Keratinocyte (primary cell): ENCODE measurements around the gene ZPLD1. TPM values are rescaled to one million over a fixed set of nuclear protein-coding genes. Genes with fewer than 3 reads are reported as not detected.

Experiments used
- DNase-seq: peaks from one replicate; pipeline ENCODE4 v3.0.0-alpha.2; 2011; ENCODE audit warnings: low read depth, missing footprints, low spot score
- FAIRE-seq: peaks from 2 replicates; lab custom pipeline; 2011; peaks lifted over from hg19 to GRCh38; lab: Jason Lieb, UNC
- H2AFZ ChIP-seq: 2 replicates; pipeline ENCODE4 v1.6.0; 2012; ENCODE audit warnings: low read length, control low read depth, inconsistent platforms; ENCODE audit not compliant: control insufficient read depth
- H3K27ac ChIP-seq: 2 replicates; pipeline ENCODE4 v1.5.1; 2011; ENCODE audit warnings: low read length; ENCODE audit not compliant: control insufficient read depth, insufficient read depth
- H3K27me3 ChIP-seq: 3 replicates; pipeline ENCODE4 v1.6.0; 2011; ENCODE audit warnings: low read length; ENCODE audit not compliant: control insufficient read depth, insufficient read depth; ENCODE audit errors: extremely low read depth
- H3K36me3 ChIP-seq, 2 experiments: 2 replicates in 1 of 2; 3 replicates in 1 of 2; pipeline ENCODE4 v1.5.1; 2011; ENCODE audit warnings: low read length in 2 of 2, mild to moderate bottlenecking in 1 of 2; ENCODE audit not compliant: control insufficient read depth in 2 of 2, insufficient read depth in 2 of 2; ENCODE audit errors: extremely low read depth in 1 of 2
- H3K4me1 ChIP-seq: 3 replicates; pipeline ENCODE4 v1.5.1; 2011; ENCODE audit warnings: low read length; ENCODE audit not compliant: control insufficient read depth, insufficient read depth; ENCODE audit errors: extremely low read depth
- H3K4me2 ChIP-seq: 3 replicates; pipeline ENCODE4 v1.6.0; 2011; ENCODE audit warnings: low read depth, low read length; ENCODE audit not compliant: control insufficient read depth, insufficient read depth; ENCODE audit errors: extremely low read depth
- H3K4me3 ChIP-seq, 3 experiments: fragments of 200-600 bp in 1 of 3; sonication (generic) in 1 of 3; 2 replicates in 2 of 3; 3 replicates in 1 of 3; pipeline ENCODE4 v1.5.1; 2011 to 2016; ENCODE audit warnings: low read length in 3 of 3, mild to moderate bottlenecking in 3 of 3, control low read depth in 2 of 3, inconsistent platforms in 1 of 3, low read depth in 1 of 3, mixed read lengths in 1 of 3, mixed run types in 1 of 3, moderate library complexity in 1 of 3; ENCODE audit not compliant: control insufficient read depth in 2 of 3, insufficient read depth in 2 of 3; ENCODE audit errors: extremely low read depth in 1 of 3
- H3K79me2 ChIP-seq: 2 replicates; pipeline ENCODE4 v1.6.0; 2012; ENCODE audit warnings: low read length; ENCODE audit not compliant: control insufficient read depth, insufficient read depth
- H3K9ac ChIP-seq: 3 replicates; pipeline ENCODE4 v1.6.0; 2011; ENCODE audit warnings: low read length; ENCODE audit not compliant: control insufficient read depth, insufficient read depth; ENCODE audit errors: extremely low read depth
- H3K9me1 ChIP-seq: 3 replicates; pipeline ENCODE4 v1.6.0; 2011; ENCODE audit warnings: low read length; ENCODE audit not compliant: control insufficient read depth, insufficient read depth; ENCODE audit errors: extremely low read depth
- H3K9me3 ChIP-seq: 2 replicates; pipeline ENCODE4 v1.5.1; 2012; ENCODE audit warnings: low read depth, low read length; ENCODE audit not compliant: control insufficient read depth
- H4K20me1 ChIP-seq: 3 replicates; pipeline ENCODE4 v1.6.0; 2011; ENCODE audit warnings: low read length; ENCODE audit not compliant: control insufficient read depth, insufficient read depth; ENCODE audit errors: extremely low read depth
- EZH2 ChIP-seq: IDR thresholded peaks from one replicate; pipeline ENCODE4 v1.6.1; 2012; ENCODE audit warnings: inconsistent platforms, mild to moderate bottlenecking, low read length, moderate library complexity
- dilution Hi-C: fragments of 300-500 bp; cut with MboI; formaldehyde crosslinking; loops from one replicate; pipeline ENCODE4 v1.7.0; 2020; ENCODE audit warnings: low sequenced_read_pairs; ENCODE audit not compliant: extremely low pct_ligation_motif_present
- polyA plus RNA-seq, 5 experiments: library from polyadenylated mRNA; depleted of rRNA in 3 of 5; stranded (reverse) in 3 of 5; stranded (forward) in 1 of 5; unstranded in 1 of 5; fragments of >200 nt; gene quantifications; 1 replicate in 1 of 5; 2 replicates in 3 of 5; 3 replicates in 1 of 5; pipeline versions ENCODE4 v1.2.1 to v1.2.3, GENCODE V29; 2011 to 2012; ENCODE audit warnings: missing spikeins in 2 of 5, low read depth in 1 of 5, low replicate concordance in 1 of 5
- TF ChIP-seq, protein P1 (sequence below), 3 experiments: IDR thresholded peaks in 1 of 3; conservative IDR thresholded peaks in 1 of 3; optimal IDR thresholded peaks in 1 of 3; 2 replicates in 2 of 3; 3 replicates in 1 of 3; pipeline versions ENCODE3 to v1.5.1; 2011; ENCODE audit warnings: low read length in 3 of 3, mild to moderate bottlenecking in 3 of 3, moderate library complexity in 2 of 3, control low read depth in 1 of 3, inconsistent platforms in 1 of 3; ENCODE audit not compliant: insufficient read depth in 2 of 3; ENCODE audit errors: extremely low read depth in 1 of 3

The ZPLD1 gene
- polyA plus RNA-seq, 1 donor (not counting 4 experiments of a cell fraction or from before 2014, with no cell fraction given): 2.1 TPM

DNA sequence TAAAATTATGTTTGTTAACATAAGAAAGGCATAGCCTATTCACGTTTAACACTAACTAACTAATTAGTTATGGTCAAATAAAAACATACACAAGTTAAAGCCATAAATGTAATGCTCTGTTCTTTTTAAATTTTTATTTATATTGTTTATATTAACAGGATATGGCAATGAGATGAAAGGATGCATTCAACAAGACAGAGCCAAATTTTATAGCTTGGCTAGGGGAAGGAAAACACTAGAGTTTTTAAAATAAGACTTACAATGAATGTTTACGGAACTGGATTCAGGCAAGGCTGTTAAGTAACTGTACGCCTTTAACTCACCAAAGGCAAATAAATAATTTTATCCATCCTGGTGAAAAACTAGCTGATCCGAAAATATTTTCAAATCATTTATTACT is 86.4 kb downstream of the ZPLD1 start:
- Histone ChIP-seq H3K79me2 (no peaks in the 10 kb centered on the region), H3K4me2 (no peak overlapping the region), H3K27ac (no peak overlapping the region), H4K20me1 (no peaks in the 10 kb centered on the region), H3K36me3 (no peaks in the 10 kb centered on the region), H3K9me3 (no peaks in the 10 kb centered on the region), H3K4me1 (no peaks in the 10 kb centered on the region), H3K9me1 (no peaks in the 10 kb centered on the region), H3K9ac (no peak overlapping the region), H2AFZ (no peak overlapping the region), H3K4me3 (no peak overlapping the region), H3K27me3 (no peaks in the 10 kb centered on the region)
- no peak for TF ChIP-seq EZH2
- TF ChIP-seq, protein P1, sequence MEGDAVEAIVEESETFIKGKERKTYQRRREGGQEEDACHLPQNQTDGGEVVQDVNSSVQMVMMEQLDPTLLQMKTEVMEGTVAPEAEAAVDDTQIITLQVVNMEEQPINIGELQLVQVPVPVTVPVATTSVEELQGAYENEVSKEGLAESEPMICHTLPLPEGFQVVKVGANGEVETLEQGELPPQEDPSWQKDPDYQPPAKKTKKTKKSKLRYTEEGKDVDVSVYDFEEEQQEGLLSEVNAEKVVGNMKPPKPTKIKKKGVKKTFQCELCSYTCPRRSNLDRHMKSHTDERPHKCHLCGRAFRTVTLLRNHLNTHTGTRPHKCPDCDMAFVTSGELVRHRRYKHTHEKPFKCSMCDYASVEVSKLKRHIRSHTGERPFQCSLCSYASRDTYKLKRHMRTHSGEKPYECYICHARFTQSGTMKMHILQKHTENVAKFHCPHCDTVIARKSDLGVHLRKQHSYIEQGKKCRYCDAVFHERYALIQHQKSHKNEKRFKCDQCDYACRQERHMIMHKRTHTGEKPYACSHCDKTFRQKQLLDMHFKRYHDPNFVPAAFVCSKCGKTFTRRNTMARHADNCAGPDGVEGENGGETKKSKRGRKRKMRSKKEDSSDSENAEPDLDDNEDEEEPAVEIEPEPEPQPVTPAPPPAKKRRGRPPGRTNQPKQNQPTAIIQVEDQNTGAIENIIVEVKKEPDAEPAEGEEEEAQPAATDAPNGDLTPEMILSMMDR (optimal IDR thresholded peaks at IDR 0.05 in 1 of 3, IDR thresholded peaks at IDR 0.05 in 1 of 3, conservative IDR thresholded peaks at IDR 0.05 in 1 of 3; ENCODE audit: extremely low read depth in 1 of 3, insufficient read depth in 2 of 3, low read length in 3 of 3): no peak
- FAIRE-seq: no peak
- dilution Hi-C loops: no loop called here
- DNase-seq: no peak

DNA sequence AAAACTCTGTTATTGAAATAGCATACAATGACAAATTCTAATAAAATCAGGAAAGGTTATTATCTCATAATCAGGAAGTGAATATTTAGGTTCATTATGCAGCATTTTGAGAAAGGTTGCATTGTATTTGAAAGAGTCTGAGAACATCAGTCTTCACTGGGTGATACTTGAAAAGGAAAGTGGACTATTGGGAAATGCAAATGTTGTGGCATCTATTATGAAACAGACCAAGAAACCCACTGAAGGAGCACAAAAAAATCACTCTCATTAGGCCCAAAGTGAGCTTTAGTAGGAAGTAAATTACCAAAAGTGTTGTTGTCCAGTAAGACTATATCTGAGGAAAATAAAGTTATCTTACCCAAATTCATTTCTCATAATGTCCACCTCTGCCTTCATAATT is 90.8 kb downstream of the ZPLD1 start:
- H3K4me3 ChIP-seq: no peak overlapping the region
- no peaks in the 10 kb centered on the region for H3K36me3 ChIP-seq
- H3K4me2 ChIP-seq: no peak overlapping the region
- no peaks in the 10 kb centered on the region for H3K79me2 ChIP-seq
- H3K4me1 ChIP-seq: peaks cover 2% of the 10 kb centered on the region
- dilution Hi-C loops: loop anchor here (25.0 kb wide), 1 partner anchor 288 kb away; no protein-coding TSS in a partner anchor
- H3K27me3 ChIP-seq: no peaks in the 10 kb centered on the region
- no peak for FAIRE-seq
- TF ChIP-seq EZH2: no peak
- TF ChIP-seq, protein P1 (optimal IDR thresholded peaks at IDR 0.05 in 1 of 3, IDR thresholded peaks at IDR 0.05 in 1 of 3, conservative IDR thresholded peaks at IDR 0.05 in 1 of 3; ENCODE audit: extremely low read depth in 1 of 3, insufficient read depth in 2 of 3, low read length in 3 of 3): no peak
- H3K9me1 ChIP-seq: no peaks in the 10 kb centered on the region
- H4K20me1 ChIP-seq: no peaks in the 10 kb centered on the region
- DNase-seq: no peak
- no peak overlapping the region for H3K27ac ChIP-seq
- H3K9me3 ChIP-seq: no peaks in the 10 kb centered on the region
- H2AFZ ChIP-seq: no peak overlapping the region
- no peak overlapping the region for H3K9ac ChIP-seq
